PFSK-1 (cell line): Measurements from ENCODE around the gene SRPK2.

Source experiments
- FOXP2 ChIP-seq: optimal IDR thresholded peaks from 2 replicates; pipeline ENCODE3; 2011; ENCODE audit warnings: borderline replicate concordance, control low read depth, inconsistent platforms; ENCODE audit not compliant: insufficient read depth; ENCODE audit errors: extremely low read length, extremely low read depth
- POLR2AphosphoS5 ChIP-seq: IDR thresholded peaks from 2 replicates; pipeline ENCODE4 v1.6.1; 2012; ENCODE audit warnings: low read depth, mild to moderate bottlenecking, control low read depth, low read length, moderate library complexity
- SIN3A ChIP-seq: IDR thresholded peaks from 2 replicates; pipeline ENCODE4 v1.6.1; 2012; ENCODE audit warnings: mild to moderate bottlenecking, low read length, moderate library complexity, borderline replicate concordance; ENCODE audit not compliant: insufficient read depth
- TAF1 ChIP-seq: IDR thresholded peaks from 2 replicates; pipeline ENCODE4 v1.6.1; 2012; ENCODE audit warnings: low read length, control low read depth, borderline replicate concordance; ENCODE audit not compliant: insufficient read depth
- TF ChIP-seq, protein P1 (sequence below), 2 experiments: IDR thresholded peaks; 2 replicates each; pipeline versions ENCODE4 v1.6.1 to v1.8.0; 2011 to 2012; ENCODE audit warnings: low read depth in 2 of 2, low read length in 2 of 2, control low read depth in 1 of 2, inconsistent platforms in 1 of 2, mild to moderate bottlenecking in 1 of 2, moderate library complexity in 1 of 2; ENCODE audit not compliant: insufficient read depth in 1 of 2

DNA sequence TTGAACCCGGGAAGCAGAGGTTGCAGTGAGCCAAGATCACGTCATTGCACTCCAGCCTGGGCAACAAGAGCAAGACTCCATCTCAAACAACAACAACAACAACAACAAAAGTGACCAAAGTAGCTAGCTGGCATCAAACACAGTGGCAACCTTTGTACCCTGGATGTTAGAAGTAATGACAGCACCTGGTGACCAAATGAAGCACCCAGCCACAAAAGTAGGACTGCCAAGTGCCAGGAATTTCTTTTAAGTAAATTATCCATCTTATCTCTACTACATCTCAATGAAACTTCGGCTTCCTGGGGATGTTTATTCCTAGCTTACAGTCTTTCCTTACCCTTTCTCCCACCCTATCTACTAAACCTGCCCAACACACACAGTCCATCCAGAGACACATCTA lies 18.8 kb downstream of the SRPK2 start:
- TF ChIP-seq, protein P1, sequence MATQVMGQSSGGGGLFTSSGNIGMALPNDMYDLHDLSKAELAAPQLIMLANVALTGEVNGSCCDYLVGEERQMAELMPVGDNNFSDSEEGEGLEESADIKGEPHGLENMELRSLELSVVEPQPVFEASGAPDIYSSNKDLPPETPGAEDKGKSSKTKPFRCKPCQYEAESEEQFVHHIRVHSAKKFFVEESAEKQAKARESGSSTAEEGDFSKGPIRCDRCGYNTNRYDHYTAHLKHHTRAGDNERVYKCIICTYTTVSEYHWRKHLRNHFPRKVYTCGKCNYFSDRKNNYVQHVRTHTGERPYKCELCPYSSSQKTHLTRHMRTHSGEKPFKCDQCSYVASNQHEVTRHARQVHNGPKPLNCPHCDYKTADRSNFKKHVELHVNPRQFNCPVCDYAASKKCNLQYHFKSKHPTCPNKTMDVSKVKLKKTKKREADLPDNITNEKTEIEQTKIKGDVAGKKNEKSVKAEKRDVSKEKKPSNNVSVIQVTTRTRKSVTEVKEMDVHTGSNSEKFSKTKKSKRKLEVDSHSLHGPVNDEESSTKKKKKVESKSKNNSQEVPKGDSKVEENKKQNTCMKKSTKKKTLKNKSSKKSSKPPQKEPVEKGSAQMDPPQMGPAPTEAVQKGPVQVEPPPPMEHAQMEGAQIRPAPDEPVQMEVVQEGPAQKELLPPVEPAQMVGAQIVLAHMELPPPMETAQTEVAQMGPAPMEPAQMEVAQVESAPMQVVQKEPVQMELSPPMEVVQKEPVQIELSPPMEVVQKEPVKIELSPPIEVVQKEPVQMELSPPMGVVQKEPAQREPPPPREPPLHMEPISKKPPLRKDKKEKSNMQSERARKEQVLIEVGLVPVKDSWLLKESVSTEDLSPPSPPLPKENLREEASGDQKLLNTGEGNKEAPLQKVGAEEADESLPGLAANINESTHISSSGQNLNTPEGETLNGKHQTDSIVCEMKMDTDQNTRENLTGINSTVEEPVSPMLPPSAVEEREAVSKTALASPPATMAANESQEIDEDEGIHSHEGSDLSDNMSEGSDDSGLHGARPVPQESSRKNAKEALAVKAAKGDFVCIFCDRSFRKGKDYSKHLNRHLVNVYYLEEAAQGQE (IDR thresholded peaks at IDR 0.05; ENCODE audit: insufficient read depth in 1 of 2, low read depth in 2 of 2, low read length in 2 of 2): no peak
- TF ChIP-seq POLR2AphosphoS5 (no peak), SIN3A (no peak), TAF1 (no peak), FOXP2 (no peak)
